PC-9 (cell line): ENCODE data around the gene GPRIN2. TPM values are rescaled to one million over a fixed set of nuclear protein-coding genes. Genes with fewer than 3 reads are reported as not detected.

Experiments
- BruUV-seq: library from RNA; stranded (reverse); fragments of 400-500 nt; replicated peaks from 2 replicates; lab custom pipeline; 2021; lab: Mats Ljungman, UMichigan
- CTCF ChIA-PET: fragments of 300-600 bp; sonication (Branson Sonifier 250); formaldehyde crosslinking; loops from one replicate; lab custom pipeline; 2022; ENCODE audit warnings: antibody characterized with exemption; lab: Charles Lee
- POLR2A ChIA-PET: fragments of 300-600 bp; sonication (Branson Sonifier 250); formaldehyde crosslinking; loops from one replicate; lab custom pipeline; 2022; ENCODE audit warnings: antibody characterized with exemption; ENCODE audit not compliant: unreplicated experiment; lab: Charles Lee
- DNase-seq, 2 experiments: peaks; one replicate each; pipeline versions ENCODE4 v3.0.0 to v3.0.0-alpha.2; 2015 to 2022; ENCODE audit warnings: mixed read lengths in 1 of 2
- H2AFZ ChIP-seq: fragments of 200-600 bp; sonication (generic); 2 replicates; pipeline ENCODE4 v1.8.1; 2017; ENCODE audit warnings: antibody characterized with exemption
- H3F3A ChIP-seq: fragments of 200-600 bp; sonication (generic); 2 replicates; pipeline ENCODE4 v1.8.1; 2017; ENCODE audit warnings: antibody characterized with exemption, mild to moderate bottlenecking, low read depth; ENCODE audit not compliant: insufficient read depth
- H3K27ac ChIP-seq: fragments of 200-600 bp; sonication (generic); 2 replicates; pipeline ENCODE4 v1.6.1; 2016; ENCODE audit warnings: mixed run types
- H3K27me3 ChIP-seq: fragments of 200-600 bp; sonication (generic); 2 replicates; pipeline ENCODE4 v1.6.1; 2016; ENCODE audit warnings: low read depth, mixed run types; ENCODE audit not compliant: insufficient read depth
- H3K36me3 ChIP-seq: fragments of 200-600 bp; sonication (generic); 2 replicates; pipeline ENCODE4 v1.6.1; 2016; ENCODE audit warnings: low read depth, mixed run types
- H3K4me1 ChIP-seq: fragments of 200-600 bp; sonication (generic); replicated peaks from 2 replicates; pipeline ENCODE4 v1.6.1; 2016; ENCODE audit warnings: mixed run types; ENCODE audit not compliant: insufficient read depth
- H3K4me2 ChIP-seq: fragments of 200-600 bp; sonication (generic); 2 replicates; pipeline ENCODE4 v1.6.1; 2017; ENCODE audit warnings: mixed run types
- H3K4me3 ChIP-seq: fragments of 200-600 bp; sonication (generic); 2 replicates; pipeline ENCODE4 v1.6.1; 2016; ENCODE audit warnings: mixed run types
- H3K79me2 ChIP-seq: fragments of 200-600 bp; sonication (generic); 2 replicates; pipeline ENCODE4 v1.6.1; 2017; ENCODE audit warnings: low read depth, mixed run types
- H3K9me2 ChIP-seq: fragments of 200-600 bp; sonication (generic); 2 replicates; pipeline ENCODE4 v1.8.1; 2017; ENCODE audit warnings: mild to moderate bottlenecking; ENCODE audit not compliant: insufficient read depth
- H3K9me3 ChIP-seq: fragments of 200-600 bp; sonication (generic); 2 replicates; pipeline ENCODE4 v1.8.1; 2016; ENCODE audit warnings: low read depth; ENCODE audit not compliant: insufficient read depth
- H4K20me1 ChIP-seq: fragments of 200-600 bp; sonication (generic); 2 replicates; pipeline ENCODE4 v1.8.1; 2017; ENCODE audit not compliant: insufficient read depth
- CTCF ChIP-seq: fragments of 200-600 bp; sonication (generic); conservative IDR thresholded peaks from 2 replicates; pipeline ENCODE4 v1.6.1; 2017; ENCODE audit warnings: mixed run types, antibody characterized with exemption, mild to moderate bottlenecking, moderate library complexity
- EZH2 ChIP-seq: fragments of 200-600 bp; sonication (generic); IDR thresholded peaks from 2 replicates; pipeline ENCODE4 v1.8.0; 2017; ENCODE audit warnings: antibody characterized with exemption, low read depth
- intact Hi-C: fragments of 100-400 bp; cut with micrococcal nuclease; formaldehyde crosslinking; loops from one replicate; pipeline ENCODE4 v1.10.0; 2022; ENCODE audit not compliant: unreplicated experiment
- total RNA-seq: library from RNA; stranded (reverse); gene quantifications from 2 replicates; pipeline ENCODE4 v1.2.3, GENCODE V29; 2021

GPRIN2 gene
- total RNA-seq, 1 experiment from 2014 or later, result 33.1 TPM

DNA sequence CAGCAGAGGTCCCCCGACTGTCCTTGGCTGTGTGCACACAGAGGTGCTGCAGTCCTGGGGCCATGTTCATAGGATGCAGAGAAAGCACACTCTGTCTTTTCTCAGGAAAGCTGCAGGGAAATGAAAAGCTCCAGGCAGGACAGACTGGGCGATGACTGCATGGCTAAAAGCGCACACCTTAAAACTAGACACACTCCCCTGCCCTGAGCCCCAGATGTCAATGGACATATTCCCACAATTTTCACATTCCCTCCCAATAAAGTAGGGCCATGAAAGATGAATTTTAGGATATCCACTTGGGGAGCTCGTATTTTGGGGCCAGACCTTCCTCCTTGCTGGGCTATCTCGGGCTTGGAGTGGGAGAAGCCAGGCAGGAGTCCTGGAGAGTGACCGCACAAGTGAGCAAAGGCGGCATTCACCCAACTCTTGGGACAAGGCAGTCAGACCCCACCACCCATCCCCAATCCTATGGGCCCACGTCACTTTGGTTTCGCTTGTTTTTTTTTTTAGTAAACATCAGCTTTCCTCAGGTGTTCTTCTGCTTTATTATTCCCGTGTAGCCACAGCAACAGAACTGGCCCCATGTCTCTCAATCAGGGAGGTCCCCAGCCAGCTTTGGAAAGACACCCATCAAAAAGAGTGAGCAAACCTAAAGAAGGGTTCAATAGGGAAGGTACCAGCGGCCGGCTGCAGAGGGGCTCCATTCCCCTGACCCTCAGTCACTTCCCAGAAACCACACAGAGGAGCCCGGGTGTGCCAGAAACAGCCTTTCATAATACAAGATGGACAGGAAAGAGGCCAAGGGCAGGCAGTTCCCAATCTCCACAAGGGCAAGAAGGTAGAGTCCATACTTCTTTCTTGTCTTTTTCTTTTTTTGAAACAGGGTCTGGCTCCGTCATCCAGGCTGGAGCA is 12.7 kb downstream of the GPRIN2 start:
- Histone ChIP-seq H2AFZ (no peak overlapping the region), H3K4me2 (peak overlapping the region; percentile 43), H3K4me3 (no peak overlapping the region), H4K20me1 (no peaks in the 10 kb centered on the region), H3K9me2 (no peaks in the 10 kb centered on the region), H3K4me1 (peaks cover 27% of the 10 kb centered on the region), H3K27ac (peak overlapping the region; percentile 57), H3K27me3 (no peaks in the 10 kb centered on the region), H3K79me2 (no peaks in the 10 kb centered on the region), H3K36me3 (no peaks in the 10 kb centered on the region), H3F3A (peaks cover 22% of the 10 kb centered on the region; the same call in 1 of the 2 replicates), H3K9me3 (no peaks in the 10 kb centered on the region)
- intact Hi-C loops, result loop anchor here (2.0 kb wide), 1 partner anchor 15 kb away; no protein-coding TSS in a partner anchor
- CTCF ChIA-PET, result interaction anchor here (0.7 to 1.5 kb wide), 5 partner anchors 12 to 1945 kb away, joined by 3 to 6 read pairs (median 3); partner anchors contain the start of gene GPRIN2
- POLR2A ChIA-PET, result interaction anchor here (0.9 kb wide), 1 partner anchor 20 kb away, joined by 7 read pairs; no protein-coding TSS in a partner anchor
- TF ChIP-seq CTCF, result no peak
- no peak for TF ChIP-seq EZH2
- DNase-seq, result no peak
- BruUV-seq, result TSS peak; percentile 8

GRCh38 chr10:46542567-46543465 is 13.6 kb downstream of the GPRIN2 start:
- Histone ChIP-seq H3K79me2 (no peaks in the 10 kb centered on the region), H2AFZ (no peak overlapping the region), H3K4me2 (no peak overlapping the region), H3K36me3 (no peaks in the 10 kb centered on the region), H3K4me1 (peaks cover 27% of the 10 kb centered on the region), H3K9me3 (no peaks in the 10 kb centered on the region), H4K20me1 (no peaks in the 10 kb centered on the region), H3F3A (peaks cover 24% of the 10 kb centered on the region; the same call in 1 of the 2 replicates), H3K4me3 (no peak overlapping the region), H3K9me2 (no peaks in the 10 kb centered on the region), H3K27me3 (no peaks in the 10 kb centered on the region), H3K27ac (no peak overlapping the region)
- intact Hi-C loops, result no loop called here
- TF ChIP-seq EZH2 (no peak), CTCF (no peak)
- ChIA-PET POLR2A (interaction anchor here (0.9 kb wide), 1 partner anchor 19 kb away, joined by 7 read pairs; no protein-coding TSS in a partner anchor), CTCF (no interaction called here)
- no TSS peak for BruUV-seq
- no peak for DNase-seq
